Heart left ventricle (tissue), 13 donors: ENCODE data around the gene RAP2C.

Experiments
- POLR2A ChIP-seq, 2 donors: fragments of 450-650 bp; IDR thresholded peaks; one replicate each; pipeline ENCODE4 v1.6.1; 2017; ENCODE audit warnings: antibody characterized with exemption in 2 of 2, mild to moderate bottlenecking in 2 of 2, moderate library complexity in 2 of 2
- TF ChIP-seq, protein P1 (sequence below), 12 donors: fragments of 200-600 bp; sonication (generic) in 4 of 12; IDR thresholded peaks; one replicate each; pipeline versions ENCODE4 v1.5.0 to v1.8.0; 2018 to 2022; ENCODE audit warnings: antibody characterized with exemption in 12 of 12, mild to moderate bottlenecking in 5 of 12
- donor health status: ischemic (EF 13 %, LVEDD 7.1; RV severe dilation, severe dysfunction).
- donor health status: DM: no; HTN: yes; CAD: no.
- donor health status: DM: no; HTN: no; CAD: no.
- donor health status: ischemic (EF 25% LVEDD 6.9; RV normal size, moderate dysfunction).
- donor health status: ischemic (EF 25% LVEDD 5.7; RV mildly dilated, moderate dysfunction).
- donor health status: ischemic (EF 35%, LVEDD 5.7; RV mildly dilated, moderate dysfunction).
- donor health status: nonischemic (EF 11% LVEDD 7.7; RV severe dilation, severe dysfunction).
- donor health status: DM: yes; HTN: yes; CAD: no.
- donor health status: PGD.
- donor health status: ischemic (EF 29% LVEDD 5.4; RV normal size, mild dysfunction).
- donor health status: nonischemic (EF 23%, LVEDD 6.1; RV moderate dilation, normal function).

DNA sequence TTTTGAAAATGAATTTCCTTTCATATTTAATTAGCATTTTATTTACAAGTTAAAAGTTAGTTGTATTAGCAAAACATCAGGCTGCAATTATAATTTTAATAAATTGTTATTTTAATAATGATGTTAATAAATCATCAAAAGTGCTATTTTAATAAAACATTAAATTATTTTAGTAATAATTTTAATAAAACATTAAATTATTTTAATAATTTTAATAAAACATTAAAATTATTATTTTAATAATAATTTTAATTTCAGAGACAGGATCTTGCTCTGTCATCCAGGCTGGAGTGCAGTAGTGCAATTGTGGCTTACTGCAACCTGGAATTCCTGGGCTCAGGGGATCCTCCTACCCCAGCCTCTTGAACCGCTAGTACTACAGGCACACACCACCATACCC lies 10.8 kb downstream of the RAP2C start:
- no peak for TF ChIP-seq POLR2A (IDR thresholded peaks at IDR 0.05)
- TF ChIP-seq, protein P1, sequence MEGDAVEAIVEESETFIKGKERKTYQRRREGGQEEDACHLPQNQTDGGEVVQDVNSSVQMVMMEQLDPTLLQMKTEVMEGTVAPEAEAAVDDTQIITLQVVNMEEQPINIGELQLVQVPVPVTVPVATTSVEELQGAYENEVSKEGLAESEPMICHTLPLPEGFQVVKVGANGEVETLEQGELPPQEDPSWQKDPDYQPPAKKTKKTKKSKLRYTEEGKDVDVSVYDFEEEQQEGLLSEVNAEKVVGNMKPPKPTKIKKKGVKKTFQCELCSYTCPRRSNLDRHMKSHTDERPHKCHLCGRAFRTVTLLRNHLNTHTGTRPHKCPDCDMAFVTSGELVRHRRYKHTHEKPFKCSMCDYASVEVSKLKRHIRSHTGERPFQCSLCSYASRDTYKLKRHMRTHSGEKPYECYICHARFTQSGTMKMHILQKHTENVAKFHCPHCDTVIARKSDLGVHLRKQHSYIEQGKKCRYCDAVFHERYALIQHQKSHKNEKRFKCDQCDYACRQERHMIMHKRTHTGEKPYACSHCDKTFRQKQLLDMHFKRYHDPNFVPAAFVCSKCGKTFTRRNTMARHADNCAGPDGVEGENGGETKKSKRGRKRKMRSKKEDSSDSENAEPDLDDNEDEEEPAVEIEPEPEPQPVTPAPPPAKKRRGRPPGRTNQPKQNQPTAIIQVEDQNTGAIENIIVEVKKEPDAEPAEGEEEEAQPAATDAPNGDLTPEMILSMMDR (IDR thresholded peaks at IDR 0.05), result no peak
